ENCODE data around the gene SUFU.

DNA sequence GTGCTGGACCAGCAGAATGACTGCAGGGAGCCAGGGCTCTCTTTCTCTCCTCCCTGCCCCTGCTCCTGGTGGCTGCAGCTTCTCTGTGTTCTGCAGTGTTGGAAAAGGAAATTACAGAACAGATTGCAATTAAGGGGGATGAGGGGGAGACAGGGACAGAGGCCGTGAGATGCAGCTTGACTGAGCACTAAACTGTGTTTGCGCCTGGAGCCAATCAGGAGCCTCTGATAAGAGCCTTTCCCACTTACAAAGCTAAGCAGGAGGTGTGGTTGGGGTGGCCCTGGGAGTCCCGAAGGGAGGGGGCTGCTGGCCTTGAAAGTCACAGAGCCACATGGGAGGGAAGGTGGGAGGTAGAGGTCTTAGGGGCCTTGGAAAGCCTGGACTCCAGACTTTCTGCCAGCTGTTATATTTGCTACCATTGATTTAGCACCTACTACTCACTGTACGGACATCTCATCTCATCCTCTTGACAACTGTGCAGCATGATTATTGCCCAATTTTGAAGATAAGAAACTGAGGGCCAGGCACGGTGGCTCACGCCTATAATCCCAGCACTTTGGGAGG lies 167.2 kb downstream of the SUFU start:
- TF ChIP-seq, protein P1, sequence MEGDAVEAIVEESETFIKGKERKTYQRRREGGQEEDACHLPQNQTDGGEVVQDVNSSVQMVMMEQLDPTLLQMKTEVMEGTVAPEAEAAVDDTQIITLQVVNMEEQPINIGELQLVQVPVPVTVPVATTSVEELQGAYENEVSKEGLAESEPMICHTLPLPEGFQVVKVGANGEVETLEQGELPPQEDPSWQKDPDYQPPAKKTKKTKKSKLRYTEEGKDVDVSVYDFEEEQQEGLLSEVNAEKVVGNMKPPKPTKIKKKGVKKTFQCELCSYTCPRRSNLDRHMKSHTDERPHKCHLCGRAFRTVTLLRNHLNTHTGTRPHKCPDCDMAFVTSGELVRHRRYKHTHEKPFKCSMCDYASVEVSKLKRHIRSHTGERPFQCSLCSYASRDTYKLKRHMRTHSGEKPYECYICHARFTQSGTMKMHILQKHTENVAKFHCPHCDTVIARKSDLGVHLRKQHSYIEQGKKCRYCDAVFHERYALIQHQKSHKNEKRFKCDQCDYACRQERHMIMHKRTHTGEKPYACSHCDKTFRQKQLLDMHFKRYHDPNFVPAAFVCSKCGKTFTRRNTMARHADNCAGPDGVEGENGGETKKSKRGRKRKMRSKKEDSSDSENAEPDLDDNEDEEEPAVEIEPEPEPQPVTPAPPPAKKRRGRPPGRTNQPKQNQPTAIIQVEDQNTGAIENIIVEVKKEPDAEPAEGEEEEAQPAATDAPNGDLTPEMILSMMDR (IDR thresholded peaks at IDR 0.05), result no peak
- TF ChIP-seq NR3C1 (CRISPR knock-in tag; conservative IDR thresholded peaks at IDR 0.05; ENCODE audit: low read depth) (no peak), ZNF416 (CRISPR knock-in tag; IDR thresholded peaks at IDR 0.05) (no peak), ETV6 (CRISPR knock-in tag; IDR thresholded peaks at IDR 0.05) (no peak), FOXJ3 (CRISPR knock-in tag; IDR thresholded peaks at IDR 0.05; ENCODE audit: borderline replicate concordance) (no peak)
- TF ChIP-seq, protein P2, sequence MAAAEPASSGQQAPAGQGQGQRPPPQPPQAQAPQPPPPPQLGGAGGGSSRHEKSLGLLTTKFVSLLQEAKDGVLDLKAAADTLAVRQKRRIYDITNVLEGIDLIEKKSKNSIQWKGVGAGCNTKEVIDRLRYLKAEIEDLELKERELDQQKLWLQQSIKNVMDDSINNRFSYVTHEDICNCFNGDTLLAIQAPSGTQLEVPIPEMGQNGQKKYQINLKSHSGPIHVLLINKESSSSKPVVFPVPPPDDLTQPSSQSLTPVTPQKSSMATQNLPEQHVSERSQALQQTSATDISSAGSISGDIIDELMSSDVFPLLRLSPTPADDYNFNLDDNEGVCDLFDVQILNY (CRISPR knock-in tag; IDR thresholded peaks at IDR 0.05), result no peak
- TF ChIP-seq, protein P3, sequence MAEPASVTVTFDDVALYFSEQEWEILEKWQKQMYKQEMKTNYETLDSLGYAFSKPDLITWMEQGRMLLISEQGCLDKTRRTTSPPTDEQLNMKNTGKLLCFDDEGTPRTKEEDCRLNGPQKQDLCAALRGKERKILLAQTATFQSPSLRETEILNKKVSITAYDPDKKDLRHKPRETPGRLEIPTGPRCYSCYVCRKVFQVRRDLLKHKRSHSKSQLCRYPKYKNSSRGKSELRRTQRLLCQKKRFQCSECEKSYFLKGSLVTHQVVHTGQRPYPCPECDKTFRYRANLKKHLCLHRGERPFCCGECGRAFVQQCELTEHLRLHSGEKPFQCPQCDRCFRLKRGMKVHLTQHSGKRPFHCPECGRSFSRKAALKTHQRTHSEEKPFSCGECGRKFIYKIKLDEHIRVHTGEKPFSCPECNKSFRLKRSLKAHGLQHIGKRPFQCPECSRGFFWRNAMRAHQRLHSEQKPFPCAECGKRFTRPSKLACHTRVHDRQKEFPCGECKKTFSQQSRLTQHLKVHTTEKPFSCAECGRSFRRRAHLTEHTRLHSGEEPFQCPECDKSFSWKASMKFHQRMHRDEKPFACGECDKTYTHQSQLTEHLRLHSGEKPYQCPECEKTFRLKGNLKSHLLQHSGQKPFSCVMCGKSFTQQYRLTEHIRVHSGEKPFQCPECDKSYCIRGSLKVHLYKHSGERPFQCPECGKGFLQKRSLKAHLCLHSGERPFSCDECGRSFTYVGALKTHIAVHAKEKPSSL (CRISPR knock-in tag; conservative IDR thresholded peaks at IDR 0.05), result no peak
- TF ChIP-seq, protein P4, sequence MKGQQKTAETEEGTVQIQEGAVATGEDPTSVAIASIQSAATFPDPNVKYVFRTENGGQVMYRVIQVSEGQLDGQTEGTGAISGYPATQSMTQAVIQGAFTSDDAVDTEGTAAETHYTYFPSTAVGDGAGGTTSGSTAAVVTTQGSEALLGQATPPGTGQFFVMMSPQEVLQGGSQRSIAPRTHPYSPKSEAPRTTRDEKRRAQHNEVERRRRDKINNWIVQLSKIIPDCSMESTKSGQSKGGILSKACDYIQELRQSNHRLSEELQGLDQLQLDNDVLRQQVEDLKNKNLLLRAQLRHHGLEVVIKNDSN (CRISPR knock-in tag; IDR thresholded peaks at IDR 0.05), result no peak
